ENCODE measurements around the gene PDPR. TPM values are rescaled to one million over a fixed set of nuclear protein-coding genes. Genes with fewer than 3 reads are reported as not detected.

Gene PDPR
- total RNA-seq, 3 donors from 2014 or later (not counting 1 experiment from before 2014, with no cell fraction given): 50.0 to 73.9 (median 52.0) TPM

DNA sequence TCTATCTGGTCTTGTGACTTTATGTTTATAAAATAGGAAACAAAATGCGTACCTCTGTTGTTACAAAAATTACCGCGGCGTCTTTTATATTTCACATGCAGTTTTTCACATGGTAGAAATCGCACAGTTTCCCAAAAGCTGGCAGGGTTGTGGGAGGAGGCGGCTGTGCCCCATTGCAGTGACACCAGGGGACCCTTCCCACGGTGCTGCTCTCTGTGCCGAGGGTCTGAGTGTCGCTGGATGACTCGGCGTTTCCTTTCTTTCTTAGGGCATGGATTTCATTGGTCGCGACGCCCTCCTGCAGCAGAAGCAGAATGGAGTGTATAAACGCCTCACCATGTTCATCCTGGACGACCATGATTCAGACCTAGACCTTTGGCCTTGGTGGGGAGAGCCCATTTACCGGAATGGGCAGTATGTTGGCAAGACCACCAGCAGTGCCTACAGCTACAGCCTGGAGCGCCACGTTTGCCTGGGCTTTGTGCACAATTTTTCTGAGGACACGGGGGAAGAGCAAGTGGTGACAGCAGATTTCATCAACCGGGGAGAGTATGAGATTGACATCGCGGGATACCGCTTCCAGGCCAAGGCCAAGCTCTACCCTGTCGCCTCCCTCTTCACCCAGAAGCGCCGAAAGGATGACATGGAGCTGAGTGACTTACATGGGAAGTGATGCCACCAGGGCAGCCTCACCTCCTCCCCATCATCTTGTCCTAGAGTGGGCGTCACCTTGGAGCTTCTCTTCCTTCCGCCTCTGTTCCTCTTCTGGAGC lies 42.3 kb downstream of the PDPR start:
- ATAC-seq: no peak
- Mint-ChIP-seq H3K27ac (no peak overlapping the region), H3K9me3 (no peaks in the 10 kb centered on the region), H3K27me3 (ENCODE audit: low read depth in 2 of 2) (no peaks in the 10 kb centered on the region), H3K4me1 (no peaks in the 10 kb centered on the region), H3K36me3 (peaks cover 22% of the 10 kb centered on the region), H3K4me3 (no peak overlapping the region)
- Histone ChIP-seq H3K4me1 (ENCODE audit: control insufficient read depth, insufficient read depth, low read length) (peaks cover 2% of the 10 kb centered on the region), H3K36me3 (ENCODE audit: control insufficient read depth, insufficient read depth, low read length) (peaks cover 98% of the 10 kb centered on the region), H3K4me3 (ENCODE audit: low read length) (no peak overlapping the region), H3K27me3 (ENCODE audit: control insufficient read depth, insufficient read depth, low read length) (no peaks in the 10 kb centered on the region), H3K27ac (ENCODE audit: low read length) (no peak overlapping the region), H3K9me3 (ENCODE audit: control insufficient read depth, insufficient read depth, low read length) (no peaks in the 10 kb centered on the region)
- 95% methylated on average over 29 of the region's 29 CpGs for WGBS (ENCODE audit: insufficient coverage)
- DNase-seq: no peak
- TF ChIP-seq, protein P1, sequence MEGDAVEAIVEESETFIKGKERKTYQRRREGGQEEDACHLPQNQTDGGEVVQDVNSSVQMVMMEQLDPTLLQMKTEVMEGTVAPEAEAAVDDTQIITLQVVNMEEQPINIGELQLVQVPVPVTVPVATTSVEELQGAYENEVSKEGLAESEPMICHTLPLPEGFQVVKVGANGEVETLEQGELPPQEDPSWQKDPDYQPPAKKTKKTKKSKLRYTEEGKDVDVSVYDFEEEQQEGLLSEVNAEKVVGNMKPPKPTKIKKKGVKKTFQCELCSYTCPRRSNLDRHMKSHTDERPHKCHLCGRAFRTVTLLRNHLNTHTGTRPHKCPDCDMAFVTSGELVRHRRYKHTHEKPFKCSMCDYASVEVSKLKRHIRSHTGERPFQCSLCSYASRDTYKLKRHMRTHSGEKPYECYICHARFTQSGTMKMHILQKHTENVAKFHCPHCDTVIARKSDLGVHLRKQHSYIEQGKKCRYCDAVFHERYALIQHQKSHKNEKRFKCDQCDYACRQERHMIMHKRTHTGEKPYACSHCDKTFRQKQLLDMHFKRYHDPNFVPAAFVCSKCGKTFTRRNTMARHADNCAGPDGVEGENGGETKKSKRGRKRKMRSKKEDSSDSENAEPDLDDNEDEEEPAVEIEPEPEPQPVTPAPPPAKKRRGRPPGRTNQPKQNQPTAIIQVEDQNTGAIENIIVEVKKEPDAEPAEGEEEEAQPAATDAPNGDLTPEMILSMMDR (IDR thresholded peaks at IDR 0.05): no peak
- intact Hi-C loops (cut with micrococcal nuclease): no loop called here

DNA sequence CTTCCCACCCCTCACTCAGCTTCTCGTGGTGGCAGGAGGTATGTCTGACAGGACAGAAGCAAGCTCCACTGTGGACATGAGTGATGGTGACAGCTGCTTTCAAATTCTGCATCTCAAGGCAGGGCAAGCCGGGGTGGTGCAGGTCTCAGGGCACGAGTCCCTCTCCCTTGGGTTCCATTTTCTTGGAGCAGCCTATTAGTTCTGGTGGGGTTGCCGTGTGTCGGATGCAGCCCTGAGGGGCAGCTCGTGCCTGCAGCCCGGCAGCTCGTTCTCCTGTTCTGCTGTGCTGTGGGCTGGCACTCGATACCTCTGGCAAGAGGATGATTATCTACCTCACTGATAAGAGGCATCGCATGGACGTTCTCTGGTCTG lies 43.0 kb downstream of the PDPR start:
- TF ChIP-seq, protein P1 (IDR thresholded peaks at IDR 0.05): no peak
- 96% methylated on average over 11 of the region's 11 CpGs for WGBS (ENCODE audit: insufficient coverage)
- intact Hi-C loops (cut with micrococcal nuclease): no loop called here
- H3K36me3 Mint-ChIP-seq: peaks cover 22% of the 10 kb centered on the region
- ATAC-seq (no peak), DNase-seq (peak in 1 of 2 donors; percentile 6)
- Histone ChIP-seq H3K27me3 (ENCODE audit: control insufficient read depth, insufficient read depth, low read length) (no peaks in the 10 kb centered on the region), H3K4me3 (ENCODE audit: low read length) (no peak overlapping the region), H3K27ac (ENCODE audit: low read length) (no peak overlapping the region), H3K9me3 (ENCODE audit: control insufficient read depth, insufficient read depth, low read length) (no peaks in the 10 kb centered on the region), H3K36me3 (ENCODE audit: control insufficient read depth, insufficient read depth, low read length) (peaks cover 98% of the 10 kb centered on the region), H3K4me1 (ENCODE audit: control insufficient read depth, insufficient read depth, low read length) (no peaks in the 10 kb centered on the region)
- no peaks in the 10 kb centered on the region for H3K4me1 Mint-ChIP-seq
- H3K27ac Mint-ChIP-seq: no peak overlapping the region
- no peak overlapping the region for H3K4me3 Mint-ChIP-seq
- no peaks in the 10 kb centered on the region for H3K27me3 Mint-ChIP-seq (ENCODE audit: low read depth in 2 of 2)
- H3K9me3 Mint-ChIP-seq: no peaks in the 10 kb centered on the region

DNA sequence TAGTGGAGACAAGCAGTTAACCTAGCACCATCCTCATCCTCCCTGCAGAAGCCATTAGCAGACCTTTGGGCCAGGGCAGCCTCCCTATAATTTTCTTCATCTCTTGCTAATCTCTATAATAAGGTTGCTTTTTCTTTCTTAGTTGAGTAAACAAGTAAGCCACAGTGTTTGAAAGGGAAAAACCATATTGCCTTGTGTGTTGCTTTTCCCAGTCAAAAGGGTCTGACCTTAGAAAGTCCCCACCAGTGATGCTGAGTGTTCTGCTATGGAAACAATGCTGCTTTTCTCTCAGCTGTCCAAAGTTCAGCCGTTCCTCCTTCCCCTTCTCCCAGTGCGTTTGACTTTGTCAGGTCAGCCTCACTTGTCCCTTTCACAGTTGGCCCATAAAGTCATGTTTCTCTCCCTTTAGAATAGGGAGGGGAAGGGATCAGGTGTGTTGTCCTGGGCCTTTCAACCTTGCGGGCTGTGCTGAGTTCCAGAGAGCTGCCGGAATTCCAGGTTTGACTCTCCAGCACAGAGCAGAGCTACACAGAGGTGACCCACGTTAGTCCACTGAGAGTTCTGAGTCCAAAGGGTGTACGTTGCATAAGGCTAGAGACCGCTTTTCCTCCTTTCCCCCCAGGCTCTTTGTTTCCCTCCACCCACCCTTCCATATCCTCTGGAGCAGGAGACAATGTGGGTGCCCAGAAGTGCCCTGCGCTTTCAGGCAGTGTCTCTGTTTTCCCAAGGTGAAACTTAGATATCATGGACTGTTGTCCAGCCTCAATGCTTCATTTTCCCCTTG lies 43.5 kb downstream of the PDPR start:
- Mint-ChIP-seq H3K9me3 (no peaks in the 10 kb centered on the region), H3K4me1 (no peaks in the 10 kb centered on the region), H3K27me3 (ENCODE audit: low read depth in 2 of 2) (no peaks in the 10 kb centered on the region), H3K36me3 (peaks cover 20% of the 10 kb centered on the region), H3K27ac (peak overlapping the region in 1 of 2 donors; percentile 21), H3K4me3 (no peak overlapping the region)
- intact Hi-C loops (cut with micrococcal nuclease): no loop called here
- Histone ChIP-seq H3K36me3 (ENCODE audit: control insufficient read depth, insufficient read depth, low read length) (peaks cover 98% of the 10 kb centered on the region), H3K4me1 (ENCODE audit: control insufficient read depth, insufficient read depth, low read length) (no peaks in the 10 kb centered on the region), H3K9me3 (ENCODE audit: control insufficient read depth, insufficient read depth, low read length) (no peaks in the 10 kb centered on the region), H3K27me3 (ENCODE audit: control insufficient read depth, insufficient read depth, low read length) (no peaks in the 10 kb centered on the region), H3K4me3 (ENCODE audit: low read length) (no peak overlapping the region), H3K27ac (ENCODE audit: low read length) (no peak overlapping the region)
- TF ChIP-seq, protein P1 (IDR thresholded peaks at IDR 0.05): no peak
- DNase-seq (peak in 1 of 2 donors; percentile 4), ATAC-seq (no peak)
- 95% methylated on average over 7 of the region's 8 CpGs for WGBS (ENCODE audit: insufficient coverage)
